Esophagus muscularis mucosa (tissue), 4 donors: ENCODE data around the gene TMPRSS4. TPM values are rescaled to one million over a fixed set of nuclear protein-coding genes. Genes with fewer than 3 reads are reported as not detected.
A peak's percentile ranks its signal among the peaks of the same experiment; 100 is the strongest.

Experiments
- DNase-seq: peaks from one replicate; pipeline ENCODE4 v3.0.0-alpha.2; 2017; ENCODE audit errors: extremely low spot score
- H3K27ac ChIP-seq, 4 donors: fragments of 200-600 bp; sonication (generic); replicated peaks in 1 of 4; 1 replicate in 3 of 4; 2 replicates in 1 of 4; pipeline ENCODE4 v1.5.1; 2016 to 2019; ENCODE audit warnings: mild to moderate bottlenecking in 1 of 4
- H3K27me3 ChIP-seq, 4 donors: fragments of 200-600 bp; sonication (generic); one replicate each; pipeline versions ENCODE4 v1.5.1 to v1.6.0; 2016 to 2019
- H3K36me3 ChIP-seq, 4 donors: fragments of 200-600 bp; sonication (generic); one replicate each; pipeline ENCODE4 v1.5.1; 2016 to 2019
- H3K4me1 ChIP-seq, 4 donors: fragments of 200-600 bp; sonication (generic); one replicate each; pipeline ENCODE4 v1.5.1; 2016 to 2019
- H3K4me3 ChIP-seq, 4 donors: fragments of 200-600 bp; sonication (generic); 1 replicate in 2 of 4; 2 replicates in 2 of 4; pipeline ENCODE4 v1.5.1; 2016 to 2019; ENCODE audit warnings: mild to moderate bottlenecking in 4 of 4, moderate library complexity in 1 of 4
- H3K9me3 ChIP-seq, 4 donors: fragments of 200-600 bp; sonication (generic); 1 replicate in 3 of 4; 2 replicates in 1 of 4; pipeline ENCODE4 v1.5.1; 2016 to 2019
- EP300 ChIP-seq: sonication (generic); formaldehyde crosslinking; IDR thresholded peaks from one replicate; pipeline ENCODE4 v1.6.1; 2017; ENCODE audit warnings: antibody characterized with exemption
- POLR2A ChIP-seq: fragments of 450-650 bp; IDR thresholded peaks from one replicate; pipeline ENCODE4 v1.6.1; 2017; ENCODE audit warnings: antibody characterized with exemption, moderate library complexity, mild to moderate bottlenecking, low read depth
- POLR2AphosphoS5 ChIP-seq, 2 donors: sonication (generic); formaldehyde crosslinking; IDR thresholded peaks; one replicate each; pipeline ENCODE4 v1.6.1; 2017; ENCODE audit warnings: antibody characterized with exemption in 2 of 2
- WGBS: methylation state at CpG from one replicate; pipeline ENCODE4 v1.1.5; 2018; 5-methylcytosine and 5-hydroxymethylcytosine counted together
- intact Hi-C: fragments of 100-400 bp; cut with DNase I; formaldehyde crosslinking; loops from one replicate; pipeline ENCODE4 v1.15.1; 2023
- total RNA-seq, 4 donors: library from RNA; depleted of rRNA; stranded (reverse); fragments of >200 nt; gene quantifications; one replicate each; pipeline versions ENCODE4 v1.1.0 to v1.2.1, GENCODE V29; 2016
- TF ChIP-seq, protein P1 (sequence below), 3 experiments: fragments of 200-600 bp in 2 of 3; fragments of 450-650 bp in 1 of 3; sonication (generic) in 2 of 3; IDR thresholded peaks; one replicate each; pipeline ENCODE4 v1.5.1; 2017 to 2019; ENCODE audit warnings: antibody characterized with exemption in 3 of 3, mild to moderate bottlenecking in 2 of 3, moderate library complexity in 1 of 3

The TMPRSS4 gene
- total RNA-seq, 4 donors from 2014 or later = 0.17 to 0.33 (median 0.26) TPM; not detected in 1

DNA sequence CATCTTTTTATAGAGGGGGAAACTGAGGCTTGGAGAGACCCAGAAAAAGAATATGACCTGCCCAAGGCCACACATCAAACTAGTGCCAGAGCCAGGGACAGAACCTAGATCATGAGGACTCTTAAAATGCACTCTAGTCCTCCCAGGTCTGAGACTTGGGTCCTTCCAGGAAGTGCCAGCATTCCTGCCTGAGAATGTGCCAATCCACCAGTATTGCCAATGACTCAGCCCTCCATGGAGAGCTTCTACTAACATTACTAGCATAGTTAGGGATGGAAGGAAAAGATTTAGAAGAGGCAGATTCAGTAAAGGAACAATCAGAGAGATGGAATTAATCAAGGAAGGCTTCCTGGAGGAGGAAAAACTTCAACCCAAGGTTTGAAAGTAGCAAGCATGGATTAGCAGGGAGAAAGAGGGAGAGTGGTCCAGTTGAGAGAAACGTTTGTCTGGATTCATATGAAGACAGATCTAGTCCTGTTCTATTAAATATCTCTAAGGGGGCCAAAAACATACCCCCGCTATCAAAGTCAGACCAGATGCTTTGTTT lies 30.0 kb downstream of the TMPRSS4 start:
- DNase-seq = no peak
- intact Hi-C loops = no loop called here
- Histone ChIP-seq H3K4me3 (no peak overlapping the region), H3K4me1 (peaks cover 0 to 12% (median 4%) of the 10 kb centered on the region in 4 donors), H3K9me3 (no peaks in the 10 kb centered on the region), H3K36me3 (no peaks in the 10 kb centered on the region), H3K27me3 (peaks cover 0 to 5% (median 0%) of the 10 kb centered on the region in 4 donors), H3K27ac (no peak overlapping the region)
- TF ChIP-seq POLR2AphosphoS5 (IDR thresholded peaks at IDR 0.05) = no peak
- TF ChIP-seq EP300 = no peak
- TF ChIP-seq, protein P1, sequence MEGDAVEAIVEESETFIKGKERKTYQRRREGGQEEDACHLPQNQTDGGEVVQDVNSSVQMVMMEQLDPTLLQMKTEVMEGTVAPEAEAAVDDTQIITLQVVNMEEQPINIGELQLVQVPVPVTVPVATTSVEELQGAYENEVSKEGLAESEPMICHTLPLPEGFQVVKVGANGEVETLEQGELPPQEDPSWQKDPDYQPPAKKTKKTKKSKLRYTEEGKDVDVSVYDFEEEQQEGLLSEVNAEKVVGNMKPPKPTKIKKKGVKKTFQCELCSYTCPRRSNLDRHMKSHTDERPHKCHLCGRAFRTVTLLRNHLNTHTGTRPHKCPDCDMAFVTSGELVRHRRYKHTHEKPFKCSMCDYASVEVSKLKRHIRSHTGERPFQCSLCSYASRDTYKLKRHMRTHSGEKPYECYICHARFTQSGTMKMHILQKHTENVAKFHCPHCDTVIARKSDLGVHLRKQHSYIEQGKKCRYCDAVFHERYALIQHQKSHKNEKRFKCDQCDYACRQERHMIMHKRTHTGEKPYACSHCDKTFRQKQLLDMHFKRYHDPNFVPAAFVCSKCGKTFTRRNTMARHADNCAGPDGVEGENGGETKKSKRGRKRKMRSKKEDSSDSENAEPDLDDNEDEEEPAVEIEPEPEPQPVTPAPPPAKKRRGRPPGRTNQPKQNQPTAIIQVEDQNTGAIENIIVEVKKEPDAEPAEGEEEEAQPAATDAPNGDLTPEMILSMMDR (IDR thresholded peaks at IDR 0.05) = no peak
- 94% methylated on average over 2 of the region's 2 CpGs for WGBS

DNA sequence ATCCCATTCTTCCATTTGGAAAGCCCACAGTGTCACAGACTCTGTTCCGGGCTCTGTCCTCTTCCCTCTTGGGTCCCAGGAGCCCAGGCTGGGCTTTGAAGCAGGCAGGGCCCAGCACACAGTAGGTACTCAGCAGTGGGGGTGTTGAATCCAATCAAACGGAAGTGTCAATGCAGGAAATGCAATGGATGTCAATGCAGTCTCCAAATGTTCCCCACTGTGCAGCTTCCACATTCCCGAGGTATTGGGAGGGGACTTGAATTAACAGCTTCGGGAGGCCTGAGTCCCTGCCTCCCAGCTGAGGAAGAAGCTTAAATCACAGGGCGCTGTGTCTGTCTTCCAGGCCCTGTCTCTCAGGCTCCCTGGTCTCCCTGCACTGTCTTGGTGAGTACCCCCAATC lies 31.6 kb downstream of the TMPRSS4 start:
- H3K27me3 ChIP-seq = peaks cover 0 to 6% (median 0%) of the 10 kb centered on the region in 4 donors
- H3K9me3 ChIP-seq = no peaks in the 10 kb centered on the region
- no peaks in the 10 kb centered on the region for H3K36me3 ChIP-seq
- no peak for DNase-seq
- TF ChIP-seq, protein P1 (IDR thresholded peaks at IDR 0.05) = no peak
- TF ChIP-seq POLR2AphosphoS5 (IDR thresholded peaks at IDR 0.05) = no peak
- H3K4me1 ChIP-seq = peaks cover 0 to 12% (median 4%) of the 10 kb centered on the region in 4 donors
- no peak overlapping the region for H3K27ac ChIP-seq
- intact Hi-C loops = no loop called here
- 75% methylated on average over 5 of the region's 5 CpGs for WGBS
- H3K4me3 ChIP-seq = no peak overlapping the region

DNA sequence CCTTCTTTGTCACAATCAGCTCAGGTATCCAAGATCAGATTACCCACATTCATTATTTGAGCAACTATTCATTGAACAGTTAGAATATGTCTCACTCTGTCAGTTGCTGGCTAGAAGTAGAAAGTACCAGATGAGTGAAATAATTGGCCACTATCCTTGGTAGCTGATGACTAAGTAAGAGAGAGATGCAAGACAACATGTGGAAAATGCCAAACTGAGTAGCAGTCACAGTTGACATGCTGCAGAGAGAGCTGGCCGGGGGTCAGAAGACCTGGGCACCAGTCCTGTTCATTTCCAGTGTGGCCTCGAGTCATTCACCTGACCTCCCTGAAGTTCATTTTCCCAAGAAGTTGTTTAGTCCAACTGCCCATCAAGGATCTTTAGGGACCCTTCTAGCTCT lies 32.4 kb downstream of the TMPRSS4 start:
- TF ChIP-seq POLR2A (no peak), POLR2AphosphoS5 (IDR thresholded peaks at IDR 0.05) (peak in 1 of 2 donors; percentile 12)
- peaks cover 0 to 12% (median 4%) of the 10 kb centered on the region in 4 donors for H3K4me1 ChIP-seq
- H3K27me3 ChIP-seq = peaks cover 0 to 6% (median 0%) of the 10 kb centered on the region in 4 donors
- 39% methylated on average over 2 of the region's 2 CpGs for WGBS
- H3K27ac ChIP-seq = no peak overlapping the region
- DNase-seq = no peak
- H3K4me3 ChIP-seq = no peak overlapping the region
- H3K9me3 ChIP-seq = no peaks in the 10 kb centered on the region
- no peaks in the 10 kb centered on the region for H3K36me3 ChIP-seq
- intact Hi-C loops = no loop called here

DNA sequence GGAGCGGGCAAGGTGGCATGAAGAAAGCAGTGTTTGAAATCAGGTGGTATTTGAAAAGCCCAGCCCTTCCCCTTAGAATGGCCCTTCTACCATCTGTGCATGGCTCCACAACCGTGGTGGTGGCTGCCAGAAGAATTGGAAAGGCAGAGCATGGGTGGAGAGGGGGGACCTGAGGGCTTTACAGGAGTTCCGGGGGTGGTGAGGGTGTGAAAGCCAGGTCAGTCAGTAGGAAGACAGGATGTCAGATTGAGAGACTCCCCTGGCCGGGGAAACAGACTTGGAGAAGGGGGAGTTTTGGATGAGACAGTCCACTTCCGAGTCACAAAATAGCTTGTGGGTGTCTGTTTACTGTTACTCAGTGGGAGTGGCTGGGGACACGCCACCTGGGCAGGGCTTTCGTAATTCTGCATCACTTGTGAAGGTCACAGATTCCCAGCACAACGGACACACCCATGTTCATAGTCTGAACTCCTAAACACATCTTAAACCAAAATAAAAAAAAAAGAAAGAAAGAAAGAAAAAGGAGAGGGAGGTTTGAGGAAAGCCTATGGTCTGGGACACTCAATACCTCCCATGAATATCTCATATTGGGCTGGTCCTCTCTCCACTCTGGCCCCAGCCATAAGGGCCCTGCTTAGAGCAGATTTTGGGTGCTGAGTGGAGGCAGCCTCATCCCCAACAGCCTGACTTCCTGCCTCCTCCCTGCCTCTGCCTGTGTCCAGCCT lies 34.3 kb downstream of the TMPRSS4 start:
- no peaks in the 10 kb centered on the region for H3K9me3 ChIP-seq
- no peak for DNase-seq
- intact Hi-C loops = no loop called here
- TF ChIP-seq POLR2A = no peak
- TF ChIP-seq, protein P1 (IDR thresholded peaks at IDR 0.05) = no peak
- no peak for TF ChIP-seq EP300
- TF ChIP-seq POLR2AphosphoS5 (IDR thresholded peaks at IDR 0.05) = no peak
- WGBS = 65% methylated on average over 8 of the region's 8 CpGs
- no peak overlapping the region for H3K27ac ChIP-seq
- peaks cover 0 to 12% (median 4%) of the 10 kb centered on the region in 4 donors for H3K4me1 ChIP-seq
- H3K36me3 ChIP-seq = no peaks in the 10 kb centered on the region
- no peak overlapping the region for H3K4me3 ChIP-seq
- H3K27me3 ChIP-seq = peaks cover 0 to 6% (median 0%) of the 10 kb centered on the region in 4 donors

DNA sequence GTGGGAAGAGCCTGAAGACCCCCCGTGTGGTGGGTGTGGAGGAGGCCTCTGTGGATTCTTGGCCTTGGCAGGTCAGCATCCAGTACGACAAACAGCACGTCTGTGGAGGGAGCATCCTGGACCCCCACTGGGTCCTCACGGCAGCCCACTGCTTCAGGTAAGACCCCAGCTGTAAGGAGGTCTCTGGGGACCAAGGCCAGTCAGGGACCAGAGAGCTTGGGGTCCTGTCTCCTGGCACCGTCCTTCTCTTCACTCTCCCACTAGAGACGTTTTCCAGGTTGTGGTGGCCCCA lies 34.8 kb downstream of the TMPRSS4 start:
- 87% methylated on average over 5 of the region's 6 CpGs for WGBS
- no peak for DNase-seq
- H3K9me3 ChIP-seq = no peaks in the 10 kb centered on the region
- peaks cover 0 to 6% (median 0%) of the 10 kb centered on the region in 4 donors for H3K27me3 ChIP-seq
- intact Hi-C loops = no loop called here
- no peak overlapping the region for H3K27ac ChIP-seq
- TF ChIP-seq EP300 (no peak), POLR2AphosphoS5 (IDR thresholded peaks at IDR 0.05) (no peak), POLR2A (no peak)
- TF ChIP-seq, protein P1 (IDR thresholded peaks at IDR 0.05) = no peak
- no peaks in the 10 kb centered on the region for H3K36me3 ChIP-seq
- H3K4me1 ChIP-seq = peaks cover 0 to 12% (median 4%) of the 10 kb centered on the region in 4 donors
- no peak overlapping the region for H3K4me3 ChIP-seq
